ENCODE data around the gene TMEM40.

TMEM40 gene

DNA sequence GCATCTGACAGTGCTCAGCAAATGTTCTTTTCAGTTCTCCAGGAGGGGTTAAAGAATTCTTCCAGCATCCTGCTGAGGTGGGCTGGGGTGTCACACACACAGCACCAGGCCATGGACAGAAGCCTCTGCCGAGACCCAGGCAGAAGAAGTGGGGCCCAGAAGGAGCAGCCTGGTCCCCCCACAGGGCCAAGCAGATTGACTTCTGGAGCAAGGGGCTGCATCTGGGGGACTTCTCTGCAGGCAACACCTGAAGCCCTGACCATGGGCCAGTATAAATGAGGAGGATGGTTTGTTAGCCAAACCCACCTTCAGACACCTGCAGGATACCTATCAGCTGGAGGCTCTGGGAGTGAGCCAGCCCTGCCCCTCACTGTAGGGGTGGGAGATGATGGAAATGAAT lies 16.2 kb upstream of the TMEM40 start:
- DNase-seq = no peak

DNA sequence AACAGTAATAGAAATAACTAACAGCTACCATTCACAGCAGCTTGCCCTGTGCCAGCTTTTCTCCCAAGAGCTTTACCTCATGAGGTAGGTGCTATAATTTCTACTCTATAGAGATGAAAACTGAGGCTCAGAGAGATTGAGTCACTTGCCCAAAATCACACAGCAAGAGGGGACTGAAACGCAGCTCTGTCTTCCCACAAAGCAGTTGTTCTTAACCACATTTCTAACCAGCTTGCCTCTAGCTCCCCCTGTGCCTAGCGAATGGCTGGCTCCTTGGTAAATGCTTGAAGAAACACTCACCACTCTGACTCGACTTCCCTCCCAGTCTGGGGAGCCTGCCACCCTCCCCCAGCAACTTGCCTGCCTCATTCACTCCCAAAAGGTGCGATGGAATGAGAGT lies 15.6 kb upstream of the TMEM40 start:
- DNase-seq = no peak

DNA sequence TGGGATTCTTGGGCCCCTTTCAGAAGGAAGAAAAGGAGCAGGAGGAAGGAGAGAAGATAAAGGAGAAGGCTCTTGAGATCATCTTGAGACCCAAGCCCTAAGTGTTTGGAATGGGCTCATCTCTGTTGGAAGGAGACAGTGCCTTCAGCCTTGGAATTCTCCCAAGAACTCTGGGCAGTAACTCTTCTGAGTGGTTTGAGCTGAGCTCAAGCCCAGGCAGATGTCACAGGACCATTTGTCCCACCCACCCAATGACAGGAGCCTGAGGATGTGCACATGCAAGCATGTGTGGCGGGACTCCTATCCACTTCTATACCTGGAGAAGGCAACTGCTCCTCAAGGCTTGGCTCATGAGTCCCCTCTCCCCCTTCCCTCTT lies 14.6 kb upstream of the TMEM40 start:
- DNase-seq = no peak

DNA sequence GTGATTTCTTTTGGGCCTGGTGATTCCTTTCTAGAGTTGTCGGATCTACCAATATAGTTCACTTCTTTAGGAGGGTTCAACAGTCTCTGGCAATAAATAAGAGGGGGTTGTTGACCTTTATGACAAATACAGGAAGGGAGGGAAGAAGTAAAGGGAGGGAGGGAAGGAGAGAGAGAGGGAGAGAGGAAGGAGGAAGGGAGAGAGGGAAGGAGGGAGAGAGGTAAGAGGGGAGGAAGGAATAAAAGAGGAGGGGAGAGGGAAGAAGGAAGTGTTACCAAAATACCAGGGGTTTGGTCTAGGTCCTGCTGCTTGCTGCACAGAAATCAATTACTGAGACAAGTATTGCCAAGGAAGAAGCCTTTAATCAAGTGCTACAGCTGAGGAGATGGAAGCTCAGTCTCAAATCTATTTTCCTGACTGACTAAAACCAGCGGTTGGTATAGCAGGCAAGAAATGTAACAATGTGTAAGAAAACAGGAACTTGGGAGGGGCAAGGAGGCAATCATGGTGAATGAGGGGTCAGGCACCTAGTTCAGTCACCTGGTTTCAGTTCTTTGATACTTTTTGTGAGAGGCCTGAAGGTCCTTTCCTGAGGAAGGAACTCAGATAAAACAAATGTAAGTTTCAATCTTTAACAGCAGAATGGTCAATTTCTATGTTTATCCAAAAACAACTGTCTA lies 14.1 kb upstream of the TMEM40 start:
- no peak for DNase-seq

DNA sequence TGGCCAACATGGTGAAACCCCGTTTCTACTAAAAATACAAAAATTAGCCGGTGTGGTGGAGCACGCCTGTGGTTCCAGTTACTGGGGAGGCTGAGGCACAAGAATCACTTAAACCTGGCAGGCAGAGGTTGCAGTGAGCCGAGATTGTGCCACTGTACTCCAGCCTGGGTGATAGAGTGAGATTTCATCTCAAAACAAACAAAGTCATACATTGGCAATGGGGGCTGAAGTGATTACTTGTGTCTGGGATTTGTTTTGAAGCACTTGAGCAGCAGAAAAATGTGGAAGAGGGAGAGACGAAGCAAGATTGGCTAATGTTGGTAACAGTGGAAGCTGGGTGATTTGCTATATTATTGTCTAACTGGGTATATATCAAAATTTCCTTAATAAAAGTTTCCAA lies 13.4 kb upstream of the TMEM40 start:
- DNase-seq = no peak

DNA sequence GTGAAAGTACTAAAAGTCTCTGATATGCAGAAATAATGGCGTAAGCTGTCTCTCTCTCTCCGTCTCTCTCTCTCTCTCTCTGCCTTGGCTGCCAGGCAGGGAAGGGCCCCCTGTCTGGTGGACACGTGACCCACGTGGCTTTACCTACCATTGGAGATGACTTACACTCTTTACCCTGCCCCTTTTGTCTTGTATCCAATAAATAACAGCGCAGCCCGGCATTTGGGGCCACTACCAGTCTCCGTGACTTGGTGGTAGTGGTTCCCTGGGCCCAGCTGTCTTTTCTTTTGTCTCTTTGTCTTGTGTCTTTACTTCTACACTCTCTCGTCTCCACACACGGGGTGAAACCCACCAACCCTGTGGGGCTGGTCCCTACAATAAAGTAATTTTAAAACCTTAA lies 12.2 kb upstream of the TMEM40 start:
- DNase-seq = no peak

DNA sequence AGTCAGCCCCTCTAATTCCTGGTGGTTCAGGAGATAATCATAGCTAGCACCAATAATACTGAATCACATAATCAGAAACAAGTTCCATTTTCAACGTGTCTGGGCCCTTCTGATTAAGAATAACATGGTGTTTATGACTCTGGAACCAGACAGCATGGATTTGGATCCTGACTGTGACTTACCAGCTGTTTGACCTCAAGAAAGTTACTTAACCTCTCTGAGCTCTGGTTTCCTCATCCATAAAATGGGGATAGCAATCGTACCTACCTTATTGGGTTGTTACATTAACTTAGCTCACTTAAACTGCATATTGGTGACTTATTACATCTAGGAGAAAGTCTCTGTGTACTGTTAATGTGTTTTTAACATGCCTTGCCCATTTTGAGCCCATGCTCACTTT lies 10.7 kb upstream of the TMEM40 start:
- no peak for DNase-seq

DNA sequence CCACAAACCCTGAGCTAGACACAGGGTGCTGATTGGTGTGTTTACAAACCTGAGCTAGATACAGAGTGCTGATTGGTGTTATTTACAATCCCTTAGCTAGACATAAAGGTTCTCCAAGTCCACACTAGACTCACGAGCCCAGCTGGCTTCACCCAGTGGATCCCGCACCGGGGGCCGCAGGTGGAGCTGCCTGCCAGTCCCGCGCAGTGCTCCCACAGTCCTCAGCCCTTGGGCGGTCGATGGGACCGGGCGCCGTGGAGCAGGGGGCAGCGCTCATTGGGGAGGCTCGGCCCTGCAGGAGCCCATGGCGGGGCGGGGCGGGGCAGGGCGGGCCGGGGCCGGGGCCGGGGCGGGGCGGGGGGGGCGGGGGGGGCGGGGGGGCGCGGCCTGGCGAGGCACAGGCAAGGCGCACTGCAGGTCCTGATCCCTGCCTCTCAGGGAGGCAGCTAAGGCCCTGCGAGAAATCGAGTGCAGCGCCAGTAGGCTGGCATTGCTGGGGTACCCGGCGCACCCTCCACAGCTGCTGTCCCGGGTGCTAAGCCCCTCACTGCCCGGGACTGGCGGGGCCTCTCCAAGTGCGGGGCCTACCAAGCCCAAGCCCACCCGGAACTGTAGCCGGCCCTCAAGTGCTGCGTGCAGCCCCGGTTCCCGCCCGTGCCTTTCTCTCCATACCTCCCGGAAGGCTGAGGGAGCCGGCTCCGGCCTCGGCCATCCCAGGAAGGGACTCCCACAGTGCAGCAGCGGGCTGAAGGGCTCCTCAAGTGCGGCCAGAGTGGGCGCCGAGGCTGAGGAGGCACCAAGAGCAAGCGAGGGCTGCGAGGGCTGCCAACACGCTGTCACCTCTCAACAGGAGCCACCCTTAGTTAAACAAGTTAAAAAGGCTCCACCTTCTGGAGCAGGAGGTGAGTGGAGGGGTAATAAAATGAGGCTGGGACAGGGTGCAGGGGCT lies 9.8 kb upstream of the TMEM40 start:
- no peak for DNase-seq

DNA sequence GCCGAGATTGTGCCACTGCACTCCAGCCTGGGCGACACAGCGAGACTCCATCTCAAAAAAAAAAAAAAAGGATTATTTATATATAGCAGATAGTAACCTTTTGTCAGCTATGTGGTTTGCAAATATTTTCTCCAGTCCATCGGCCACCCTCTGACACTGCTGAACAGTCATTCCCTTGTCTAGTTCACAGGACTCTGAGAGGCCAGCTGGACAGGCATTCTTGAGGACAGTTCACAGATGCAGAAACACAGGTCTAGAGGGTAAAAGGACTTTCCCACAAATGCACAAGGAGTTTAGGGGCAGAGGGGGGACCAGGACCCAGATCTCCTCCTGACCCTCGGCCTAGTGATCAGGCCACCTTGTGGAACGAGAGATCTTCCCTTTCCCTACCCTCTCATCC lies 7.5 kb upstream of the TMEM40 start:
- DNase-seq = no peak

DNA sequence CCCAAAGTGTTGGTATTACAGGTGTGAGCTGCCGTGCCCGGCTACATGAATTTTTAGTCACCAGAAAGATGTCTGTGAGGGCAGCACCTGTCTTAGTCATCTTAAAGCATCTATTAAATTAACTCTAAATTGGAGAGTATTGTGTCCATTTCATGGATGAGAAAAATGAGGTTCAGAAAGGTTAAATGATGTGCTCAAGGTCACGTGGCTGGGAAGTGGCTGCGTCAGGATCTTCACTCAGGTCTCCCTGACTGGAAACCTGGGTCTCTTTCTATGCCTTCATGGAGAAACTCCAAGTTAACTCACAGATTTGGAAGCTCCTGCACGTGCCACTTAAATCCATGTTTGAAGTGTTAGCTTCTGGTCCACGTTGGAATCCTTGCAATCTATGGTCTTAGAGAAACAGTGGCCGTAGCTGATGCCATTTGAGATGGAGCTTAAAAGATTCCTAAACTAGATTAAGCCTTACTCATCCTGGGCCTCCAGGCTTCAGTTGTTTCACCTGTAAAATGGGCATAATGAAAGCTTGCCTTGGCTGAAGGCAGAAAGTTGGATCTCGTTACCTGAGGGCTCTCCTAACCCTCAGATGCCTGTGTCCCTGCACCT lies 5.2 kb upstream of the TMEM40 start:
- DNase-seq = no peak

DNA sequence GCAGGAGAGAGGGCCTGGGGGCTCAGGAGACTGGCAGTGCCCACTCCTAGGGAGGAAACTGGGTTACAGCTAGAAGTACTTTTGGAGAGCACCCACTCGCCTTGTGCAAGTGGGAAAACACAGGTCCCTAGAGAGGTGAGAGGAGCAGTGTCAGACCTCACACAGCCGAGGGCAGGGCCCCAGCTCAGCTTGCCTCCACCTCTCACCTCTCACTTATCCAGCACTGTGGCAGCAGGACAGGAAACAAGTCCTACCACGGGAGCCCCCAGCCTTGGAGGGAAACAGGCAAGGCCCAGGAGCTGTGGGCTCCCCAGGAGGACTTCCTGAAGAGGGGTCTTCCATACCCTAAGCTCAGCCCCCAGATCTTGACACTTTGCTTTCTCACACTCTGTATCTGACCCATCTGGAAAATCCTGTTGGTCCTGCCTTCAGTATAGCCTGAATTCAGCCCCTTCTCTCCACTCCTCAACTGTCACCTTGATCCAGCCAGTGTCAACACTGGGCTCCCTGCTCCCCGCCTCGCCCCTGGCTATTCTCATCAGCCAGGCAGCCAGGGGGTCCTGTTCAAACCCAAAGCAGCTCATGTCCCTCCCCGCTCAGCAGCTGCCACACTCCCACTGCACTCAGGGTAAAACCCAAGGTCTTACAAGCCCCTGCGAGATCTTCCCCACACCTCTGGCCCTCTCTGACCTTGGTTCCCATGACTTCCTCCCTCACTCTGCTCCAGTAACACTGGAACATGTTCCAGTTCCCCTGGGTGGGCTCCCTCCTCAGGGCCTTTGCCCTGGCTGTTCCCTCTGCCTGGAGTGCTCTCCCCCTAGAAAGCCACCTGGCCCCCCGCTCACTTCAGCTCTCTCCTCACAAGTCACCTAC lies 870 bp upstream of the TMEM40 start:
- DNase-seq = no peak

DNA sequence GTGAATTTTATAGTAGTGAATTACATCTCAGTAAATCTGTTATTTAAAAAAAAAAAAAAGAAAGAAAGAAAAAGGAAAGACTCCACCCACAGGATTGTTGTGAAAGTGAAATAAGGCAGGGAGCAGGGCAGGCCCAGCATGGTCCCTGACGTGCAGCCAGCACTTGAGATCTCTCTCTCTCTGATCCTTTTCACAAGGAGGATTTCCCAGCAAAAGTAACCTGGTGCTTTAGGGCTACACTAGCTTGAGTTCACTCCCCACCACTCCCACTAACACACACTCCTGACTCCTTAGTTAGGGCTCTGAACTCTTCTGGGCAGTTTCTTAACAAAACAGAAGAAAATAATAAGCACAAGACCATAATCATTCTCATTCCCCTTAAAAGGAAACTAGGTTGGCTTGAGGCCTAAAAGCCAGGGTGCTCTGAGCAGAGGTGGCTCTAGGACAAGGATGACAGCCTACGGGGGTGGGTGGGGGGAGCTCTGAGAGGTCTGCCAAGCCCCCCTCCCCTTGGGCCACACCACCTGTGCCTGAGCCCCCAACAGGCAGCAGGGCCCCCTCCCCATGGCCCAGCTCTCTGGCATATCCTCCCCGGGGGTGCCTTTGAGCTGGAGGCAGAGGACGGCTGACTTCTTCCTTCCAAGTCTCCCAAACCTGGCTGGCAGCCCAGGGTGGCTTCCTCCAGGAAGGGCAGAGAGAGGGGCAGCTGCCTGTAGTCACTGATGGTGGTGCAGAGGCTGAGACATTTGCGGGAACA lies 856 bp downstream of the TMEM40 start:
- peak; percentile 30 to 40 for DNase-seq

DNA sequence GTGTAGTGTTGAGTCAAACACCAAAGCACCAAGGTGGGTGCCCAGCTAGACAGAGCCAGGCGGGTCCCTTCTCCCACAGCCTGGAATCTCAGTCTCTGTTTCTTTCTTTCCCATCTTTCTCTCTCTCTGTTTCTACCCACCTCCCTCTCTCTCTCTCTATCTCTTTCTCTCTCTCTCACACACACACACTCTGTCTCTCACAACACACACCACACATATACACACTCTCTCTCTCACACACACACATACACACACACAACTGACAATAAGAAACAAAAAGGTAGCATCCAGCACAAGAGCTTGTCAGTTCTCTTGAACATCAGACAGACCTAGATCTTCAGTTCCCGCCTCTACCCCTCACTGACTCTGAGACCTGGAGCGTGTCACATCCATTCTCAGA lies 2.4 kb downstream of the TMEM40 start:
- no peak for DNase-seq

DNA sequence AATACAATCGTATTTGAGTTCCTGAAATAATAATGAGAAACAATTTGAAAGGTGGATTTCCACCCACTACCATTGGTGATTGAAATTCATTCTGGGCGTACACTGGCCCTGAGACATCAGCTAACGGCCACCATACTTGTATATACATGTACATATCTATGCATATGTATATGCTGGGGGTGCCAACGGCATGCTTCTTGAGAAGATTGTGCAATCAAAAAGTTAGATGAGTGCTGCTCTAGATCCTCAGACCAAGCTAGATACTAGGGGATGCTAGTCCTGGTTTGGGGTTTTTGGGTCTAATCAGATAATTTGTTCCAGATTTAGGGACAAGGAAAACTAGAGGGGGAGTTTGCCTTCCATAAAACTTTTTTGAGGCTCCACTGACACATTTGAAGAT lies 2.9 kb downstream of the TMEM40 start:
- no peak for DNase-seq

DNA sequence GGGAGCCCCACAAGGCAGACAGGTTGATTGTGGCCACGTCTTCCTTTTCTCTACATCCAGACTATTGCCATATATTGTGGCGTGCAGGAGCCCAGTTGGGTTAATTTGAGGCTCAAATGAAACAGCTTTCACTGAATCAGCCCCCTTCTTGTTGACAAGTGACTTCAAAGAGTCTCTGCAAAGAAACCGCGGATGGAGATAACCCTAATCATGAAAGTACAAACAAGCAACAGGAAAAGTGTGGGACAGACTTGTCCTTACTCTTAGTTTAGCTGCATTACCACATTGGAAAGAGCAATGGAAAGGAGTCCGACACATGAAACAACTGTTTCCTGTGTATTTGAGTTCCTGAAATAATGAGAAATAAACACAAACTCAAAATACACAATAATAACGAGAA lies 3.3 kb downstream of the TMEM40 start:
- DNase-seq = no peak

DNA sequence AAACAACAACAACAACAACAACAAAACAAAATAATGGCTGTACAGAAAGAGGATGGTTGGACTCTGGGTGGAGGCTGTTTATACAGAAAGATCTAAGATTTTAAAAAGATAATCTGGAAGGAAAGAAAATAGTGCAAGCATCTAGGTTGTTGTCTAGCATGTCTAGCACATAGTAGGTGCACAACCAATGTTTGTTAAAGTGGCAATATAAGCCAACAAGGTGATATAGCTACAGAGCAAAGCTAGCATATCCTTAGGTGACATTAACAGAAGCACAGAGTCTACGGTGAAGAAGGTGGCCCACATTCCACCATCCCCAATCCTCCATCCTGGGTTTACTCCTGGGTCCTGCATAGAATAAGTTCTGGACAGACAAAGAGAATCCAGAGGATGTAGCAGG lies 4.7 kb downstream of the TMEM40 start:
- DNase-seq = no peak

DNA sequence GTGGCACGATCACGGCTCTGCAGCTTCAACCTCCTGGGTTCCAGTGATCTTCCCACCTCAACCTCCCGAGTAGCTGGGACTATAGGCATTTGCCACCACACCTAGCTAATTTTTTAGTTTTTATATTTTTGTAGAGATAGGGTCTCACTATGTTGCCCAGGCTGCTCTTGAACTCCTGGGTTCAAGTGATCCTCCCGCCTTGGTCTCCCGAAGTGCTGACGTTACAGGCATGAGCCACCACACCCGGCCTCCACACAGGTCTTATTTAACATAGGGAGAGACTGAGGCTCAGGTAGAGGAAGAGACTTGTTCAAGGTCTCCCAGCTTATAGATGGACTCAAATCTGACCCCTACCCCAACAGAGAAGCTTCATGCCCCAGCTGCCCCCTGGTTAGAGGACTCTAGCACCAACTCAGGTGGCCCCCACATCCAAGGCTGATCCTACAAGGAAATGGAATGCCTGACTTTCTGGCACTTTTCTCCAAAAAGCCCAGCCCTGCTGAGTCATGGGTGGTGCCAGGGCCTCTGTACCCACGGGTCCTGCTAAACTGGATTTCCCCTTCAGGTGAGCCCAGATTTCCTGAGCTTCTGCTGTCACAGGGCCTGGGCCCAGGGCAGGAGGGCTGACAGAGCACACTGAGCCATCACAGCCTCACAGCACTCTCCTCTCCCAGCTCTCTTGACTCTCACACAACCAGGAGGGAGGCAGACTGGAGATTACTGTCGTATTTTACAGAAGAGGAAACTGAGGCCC lies 5.6 kb downstream of the TMEM40 start:
- DNase-seq = no peak

DNA sequence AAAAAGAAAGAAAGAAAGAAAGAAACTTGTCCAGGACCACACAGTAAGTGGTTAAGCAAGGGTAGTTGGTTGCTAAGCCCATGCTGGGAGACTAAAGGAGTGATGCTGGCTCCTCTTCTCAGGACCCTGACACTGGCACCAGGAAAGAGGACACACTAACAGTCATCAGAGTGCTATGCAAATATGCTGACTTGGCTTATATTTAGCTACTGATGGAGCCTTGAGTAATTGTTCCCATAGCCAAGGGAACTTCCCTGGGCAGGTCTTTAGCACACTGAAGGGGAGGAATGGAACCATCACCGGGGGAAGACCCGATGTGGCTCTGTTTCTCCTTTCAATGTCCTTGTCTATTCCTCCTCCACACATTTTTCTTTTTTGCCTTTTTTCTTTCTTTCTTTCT lies 6.2 kb downstream of the TMEM40 start:
- DNase-seq = peak in 1 of 2 donors; percentile 36

DNA sequence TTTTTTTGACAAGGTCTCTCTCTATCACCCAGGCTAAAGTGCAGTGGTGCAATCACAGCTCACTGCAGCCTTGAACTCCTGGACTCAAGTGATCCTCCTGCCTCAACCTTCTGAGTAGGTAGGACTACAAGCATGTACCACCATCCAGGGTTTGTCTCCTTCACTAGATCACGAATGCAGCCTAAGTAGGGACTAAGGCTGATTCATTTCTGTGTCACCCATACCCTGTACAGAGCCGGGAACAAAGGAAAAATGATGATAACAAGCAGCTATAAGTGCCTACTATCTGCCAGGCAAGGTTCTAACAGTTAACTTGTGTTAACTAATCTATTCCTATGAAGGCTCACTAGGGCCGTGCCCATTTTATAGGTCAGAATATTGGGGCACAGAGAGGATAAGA lies 7.0 kb downstream of the TMEM40 start:
- DNase-seq = no peak

DNA sequence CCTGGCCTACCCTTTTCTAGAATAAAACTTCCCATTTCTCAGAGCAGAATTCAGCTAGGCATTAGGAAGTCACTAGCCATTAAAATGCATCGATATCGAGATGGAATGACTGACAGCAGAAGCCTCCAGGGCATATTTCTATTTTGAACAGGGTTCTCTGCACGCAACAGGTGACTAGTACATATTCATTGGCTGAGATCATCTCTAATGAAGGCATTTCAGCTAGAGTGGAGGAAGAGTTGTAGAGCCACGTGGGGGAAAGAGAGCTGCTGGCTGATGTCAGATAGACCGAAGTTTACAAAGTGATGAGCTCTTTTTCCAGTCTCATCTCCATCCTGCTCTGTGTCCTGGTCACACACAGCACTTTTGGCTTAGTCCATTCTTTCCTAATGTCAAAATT lies 7.5 kb downstream of the TMEM40 start:
- no peak for DNase-seq

DNA sequence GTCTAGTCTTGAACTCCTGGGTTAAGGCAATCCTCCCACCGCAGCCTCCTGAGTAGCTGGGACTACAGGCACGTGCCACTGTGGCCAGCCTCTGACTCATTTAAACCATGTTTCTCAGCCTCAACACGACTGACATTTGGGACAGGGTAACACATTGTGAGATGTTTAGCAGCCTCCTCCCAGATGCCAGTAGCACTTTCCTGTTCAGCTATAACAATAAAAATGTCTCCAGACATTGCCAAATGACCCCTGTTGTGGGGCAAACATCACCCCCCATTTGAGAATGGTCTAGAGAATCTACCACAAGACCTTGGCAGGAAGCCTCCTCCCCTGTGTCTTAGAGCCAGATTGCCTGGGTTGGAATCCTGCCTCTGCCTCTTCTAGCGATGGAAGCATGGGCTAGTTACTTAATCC lies 8.4 kb downstream of the TMEM40 start:
- peak in 1 of 2 donors; percentile 15 for DNase-seq

DNA sequence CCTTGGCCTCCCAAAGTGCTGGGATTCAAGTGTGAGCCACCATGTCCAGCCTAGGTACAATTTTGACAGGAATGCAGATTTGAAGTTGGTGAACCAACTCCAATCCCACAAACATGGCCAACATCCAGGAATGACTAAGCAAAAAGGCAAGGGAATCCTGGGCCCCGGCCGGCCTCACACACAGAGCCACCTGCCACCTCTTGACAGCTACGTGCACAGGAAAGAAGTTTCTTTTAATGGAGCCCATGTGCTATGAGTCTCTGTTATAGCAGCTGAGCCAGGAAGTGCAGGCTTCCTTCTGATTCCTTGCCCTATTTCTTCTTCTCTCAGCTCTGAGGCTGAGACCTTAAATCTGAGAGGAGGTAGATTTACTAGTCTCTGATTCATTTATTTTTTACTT lies 8.8 kb downstream of the TMEM40 start:
- DNase-seq = no peak

Data from inflammatory macrophage treated with lipopolysaccharide for 1 hour (primary cell).